Prostate gland (tissue), 2 donors: ENCODE data around the gene LMO4.

ENCODE experiments used
- POLR2A ChIP-seq: fragments of 450-650 bp; IDR thresholded peaks from one replicate; pipeline ENCODE4 v1.6.1; 2016; ENCODE audit warnings: antibody characterized with exemption, mild to moderate bottlenecking
- TF ChIP-seq, protein P1 (sequence below), 4 experiments: fragments of 200-600 bp in 2 of 4; fragments of 450-650 bp in 2 of 4; sonication (generic) in 2 of 4; IDR thresholded peaks; 1 replicate in 3 of 4; 2 replicates in 1 of 4; pipeline ENCODE4 v1.5.1; 2016 to 2019; ENCODE audit warnings: antibody characterized with exemption in 4 of 4, mild to moderate bottlenecking in 2 of 4, moderate library complexity in 2 of 4

DNA sequence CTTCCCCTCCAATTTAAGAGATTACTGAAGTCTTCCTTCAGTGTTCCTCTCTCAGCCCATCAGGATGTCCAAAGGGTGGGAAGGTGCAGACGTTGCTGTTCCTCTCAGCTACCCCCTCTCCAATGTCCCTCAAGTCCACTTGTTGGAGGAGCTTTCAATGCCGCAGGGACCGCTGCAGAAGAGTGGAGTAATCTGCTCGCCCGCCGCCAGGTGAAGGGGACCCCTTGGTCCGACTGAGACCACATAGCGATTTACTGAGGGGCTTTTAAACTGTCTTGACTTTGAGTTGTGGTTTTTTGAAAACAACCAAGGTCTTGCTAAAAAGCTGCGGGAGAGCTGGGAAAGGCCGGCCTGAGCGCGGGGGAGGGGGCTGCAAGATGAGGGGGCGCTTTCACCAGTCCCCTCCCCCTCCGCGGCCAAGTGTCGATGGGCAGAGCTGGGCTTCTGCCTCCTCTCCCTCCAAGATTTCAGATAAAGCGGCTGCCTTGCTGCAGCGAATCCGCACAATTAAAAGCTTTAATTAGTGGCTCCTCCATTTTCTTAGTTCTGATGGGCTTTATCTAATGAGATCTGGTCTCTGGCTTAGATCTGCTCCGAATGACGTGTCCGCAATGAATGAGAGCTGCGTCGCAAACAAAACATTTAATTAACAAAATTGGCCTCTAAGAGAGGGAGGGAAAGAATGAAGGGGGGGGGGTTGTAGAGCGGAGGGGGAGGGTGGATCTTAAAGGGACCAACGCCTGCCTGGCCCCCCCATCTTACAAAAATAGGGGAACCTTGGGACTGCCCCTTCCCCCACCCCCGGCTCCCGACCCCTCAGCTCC lies 5.9 kb downstream of the LMO4 start:
- TF ChIP-seq, protein P1, sequence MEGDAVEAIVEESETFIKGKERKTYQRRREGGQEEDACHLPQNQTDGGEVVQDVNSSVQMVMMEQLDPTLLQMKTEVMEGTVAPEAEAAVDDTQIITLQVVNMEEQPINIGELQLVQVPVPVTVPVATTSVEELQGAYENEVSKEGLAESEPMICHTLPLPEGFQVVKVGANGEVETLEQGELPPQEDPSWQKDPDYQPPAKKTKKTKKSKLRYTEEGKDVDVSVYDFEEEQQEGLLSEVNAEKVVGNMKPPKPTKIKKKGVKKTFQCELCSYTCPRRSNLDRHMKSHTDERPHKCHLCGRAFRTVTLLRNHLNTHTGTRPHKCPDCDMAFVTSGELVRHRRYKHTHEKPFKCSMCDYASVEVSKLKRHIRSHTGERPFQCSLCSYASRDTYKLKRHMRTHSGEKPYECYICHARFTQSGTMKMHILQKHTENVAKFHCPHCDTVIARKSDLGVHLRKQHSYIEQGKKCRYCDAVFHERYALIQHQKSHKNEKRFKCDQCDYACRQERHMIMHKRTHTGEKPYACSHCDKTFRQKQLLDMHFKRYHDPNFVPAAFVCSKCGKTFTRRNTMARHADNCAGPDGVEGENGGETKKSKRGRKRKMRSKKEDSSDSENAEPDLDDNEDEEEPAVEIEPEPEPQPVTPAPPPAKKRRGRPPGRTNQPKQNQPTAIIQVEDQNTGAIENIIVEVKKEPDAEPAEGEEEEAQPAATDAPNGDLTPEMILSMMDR (IDR thresholded peaks at IDR 0.05): no peak
- no peak for TF ChIP-seq POLR2A
